Upper lobe of left lung (tissue), 4 donors: ENCODE results near the gene CFAP97D2.

Experiments
- EP300 ChIP-seq, 4 donors: sonication (generic); formaldehyde crosslinking; IDR thresholded peaks; one replicate each; pipeline ENCODE4 v1.5.1; 2017; ENCODE audit warnings: antibody characterized with exemption in 4 of 4, control low read depth in 2 of 4
- POLR2A ChIP-seq, 4 donors: fragments of 450-650 bp; IDR thresholded peaks; one replicate each; pipeline ENCODE4 v1.5.1; 2016 to 2017; ENCODE audit warnings: antibody characterized with exemption in 4 of 4, mild to moderate bottlenecking in 2 of 4
- POLR2AphosphoS5 ChIP-seq, 2 donors: sonication (generic); formaldehyde crosslinking; IDR thresholded peaks; one replicate each; pipeline ENCODE4 v1.5.1; 2017; ENCODE audit warnings: antibody characterized with exemption in 2 of 2
- TF ChIP-seq, protein P1 (sequence below), 6 experiments: fragments of 450-650 bp in 4 of 6; fragments of 200-600 bp in 2 of 6; sonication (generic) in 2 of 6; IDR thresholded peaks; one replicate each; pipeline ENCODE4 v1.5.1; 2016 to 2019; ENCODE audit warnings: antibody characterized with exemption in 6 of 6

DNA sequence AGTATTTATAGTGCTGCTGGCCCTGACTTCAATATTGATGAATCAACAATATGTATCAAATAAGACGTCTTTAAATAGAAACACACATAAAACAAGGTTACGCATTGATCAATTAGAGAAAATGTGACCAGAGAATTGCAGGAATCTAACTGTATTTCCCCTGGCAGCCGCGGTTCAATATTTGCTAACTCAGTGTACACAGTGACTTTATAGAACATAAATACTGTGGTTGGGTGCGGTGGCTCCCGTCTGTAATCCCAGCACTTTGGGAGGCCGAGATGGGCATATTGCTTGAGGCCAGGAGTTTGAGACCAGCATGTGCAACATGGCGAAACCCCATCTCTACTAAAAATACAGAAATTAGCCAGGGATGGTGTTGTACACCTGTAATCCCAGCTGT is 79.5 kb downstream of the CFAP97D2 start:
- TF ChIP-seq, protein P1, sequence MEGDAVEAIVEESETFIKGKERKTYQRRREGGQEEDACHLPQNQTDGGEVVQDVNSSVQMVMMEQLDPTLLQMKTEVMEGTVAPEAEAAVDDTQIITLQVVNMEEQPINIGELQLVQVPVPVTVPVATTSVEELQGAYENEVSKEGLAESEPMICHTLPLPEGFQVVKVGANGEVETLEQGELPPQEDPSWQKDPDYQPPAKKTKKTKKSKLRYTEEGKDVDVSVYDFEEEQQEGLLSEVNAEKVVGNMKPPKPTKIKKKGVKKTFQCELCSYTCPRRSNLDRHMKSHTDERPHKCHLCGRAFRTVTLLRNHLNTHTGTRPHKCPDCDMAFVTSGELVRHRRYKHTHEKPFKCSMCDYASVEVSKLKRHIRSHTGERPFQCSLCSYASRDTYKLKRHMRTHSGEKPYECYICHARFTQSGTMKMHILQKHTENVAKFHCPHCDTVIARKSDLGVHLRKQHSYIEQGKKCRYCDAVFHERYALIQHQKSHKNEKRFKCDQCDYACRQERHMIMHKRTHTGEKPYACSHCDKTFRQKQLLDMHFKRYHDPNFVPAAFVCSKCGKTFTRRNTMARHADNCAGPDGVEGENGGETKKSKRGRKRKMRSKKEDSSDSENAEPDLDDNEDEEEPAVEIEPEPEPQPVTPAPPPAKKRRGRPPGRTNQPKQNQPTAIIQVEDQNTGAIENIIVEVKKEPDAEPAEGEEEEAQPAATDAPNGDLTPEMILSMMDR (IDR thresholded peaks at IDR 0.05) = no peak
- TF ChIP-seq POLR2A (IDR thresholded peaks at IDR 0.05) (no peak), POLR2AphosphoS5 (IDR thresholded peaks at IDR 0.05) (no peak), EP300 (IDR thresholded peaks at IDR 0.05) (no peak)
